Astrocyte (in vitro differentiated cells and primary cell): ENCODE results near the gene KIAA1671. TPM values are rescaled to one million over a fixed set of nuclear protein-coding genes. Genes with fewer than 3 reads are reported as not detected.

ENCODE experiments used
- DNase-seq: peaks from one replicate; pipeline ENCODE4 v3.0.0-alpha.2; 2010; ENCODE audit warnings: low read depth
- FAIRE-seq: peaks from 2 replicates; lab custom pipeline; 2011; peaks lifted over from hg19 to GRCh38; lab: Jason Lieb, UNC
- H2AFZ ChIP-seq: 2 replicates; pipeline ENCODE4 v1.6.0; 2012; ENCODE audit warnings: low read depth, low read length, inconsistent platforms
- H3K27ac ChIP-seq: 2 replicates; pipeline ENCODE4 v1.5.1; 2011; ENCODE audit warnings: low read depth, low read length, inconsistent platforms
- H3K27me3 ChIP-seq: 2 replicates; pipeline ENCODE4 v1.6.0; 2011; ENCODE audit warnings: low read length, inconsistent platforms; ENCODE audit not compliant: insufficient read depth
- H3K36me3 ChIP-seq: 2 replicates; pipeline ENCODE4 v1.5.1; 2011; ENCODE audit warnings: low read length, inconsistent platforms; ENCODE audit not compliant: insufficient read depth
- H3K4me1 ChIP-seq: 2 replicates; pipeline ENCODE4 v1.5.1; 2011; ENCODE audit warnings: low read length, inconsistent platforms; ENCODE audit not compliant: insufficient read depth
- H3K4me2 ChIP-seq: 2 replicates; pipeline ENCODE4 v1.6.0; 2012; ENCODE audit warnings: low read length, inconsistent platforms
- H3K4me3 ChIP-seq: 2 replicates; pipeline ENCODE4 v1.5.1; 2011; ENCODE audit warnings: low read depth, mild to moderate bottlenecking, low read length, inconsistent platforms; ENCODE audit not compliant: insufficient read depth
- H3K79me2 ChIP-seq: 2 replicates; pipeline ENCODE4 v1.6.0; 2012; ENCODE audit warnings: mild to moderate bottlenecking, low read length, inconsistent platforms; ENCODE audit not compliant: insufficient read depth
- H3K9ac ChIP-seq: 2 replicates; pipeline ENCODE4 v1.6.0; 2012; ENCODE audit warnings: mild to moderate bottlenecking, low read length, inconsistent platforms
- H3K9me3 ChIP-seq: 2 replicates; pipeline ENCODE4 v1.5.1; 2012; ENCODE audit warnings: low read depth, mild to moderate bottlenecking, low read length, inconsistent platforms; ENCODE audit not compliant: insufficient read depth
- H4K20me1 ChIP-seq: 2 replicates; pipeline ENCODE4 v1.6.0; 2012; ENCODE audit warnings: low read length, inconsistent platforms; ENCODE audit not compliant: insufficient read depth
- H3K27ac Mint-ChIP-seq: one replicate; pipeline ENCODE4 v1.8.0; 2021; ENCODE audit warnings: mild to moderate bottlenecking, mixed read lengths; ENCODE audit not compliant: unreplicated experiment
- H3K27me3 Mint-ChIP-seq: one replicate; pipeline ENCODE4 v1.8.0; 2021; ENCODE audit warnings: low read depth, mixed read lengths; ENCODE audit not compliant: unreplicated experiment
- H3K36me3 Mint-ChIP-seq: one replicate; pipeline ENCODE4 v1.8.0; 2021; ENCODE audit warnings: low read depth, mixed read lengths; ENCODE audit not compliant: unreplicated experiment
- H3K4me1 Mint-ChIP-seq: one replicate; pipeline ENCODE4 v1.8.0; 2021; ENCODE audit warnings: low read depth, mixed read lengths; ENCODE audit not compliant: unreplicated experiment
- H3K4me3 Mint-ChIP-seq: one replicate; pipeline ENCODE4 v1.8.0; 2021; ENCODE audit warnings: mild to moderate bottlenecking, moderate library complexity, mixed read lengths; ENCODE audit not compliant: unreplicated experiment
- H3K9me3 Mint-ChIP-seq: one replicate; pipeline ENCODE4 v1.8.0; 2021; ENCODE audit warnings: mild to moderate bottlenecking, mixed read lengths; ENCODE audit not compliant: unreplicated experiment
- CTCF ChIP-seq: IDR thresholded peaks from 2 replicates; pipeline ENCODE4 v1.5.1; 2011; ENCODE audit warnings: low read depth, mild to moderate bottlenecking, inconsistent platforms, low read length, moderate library complexity; ENCODE audit not compliant: insufficient read depth
- EZH2 ChIP-seq: IDR thresholded peaks from 2 replicates; pipeline ENCODE4 v1.6.1; 2012; ENCODE audit warnings: mild to moderate bottlenecking, low read length, inconsistent platforms; ENCODE audit not compliant: insufficient read depth
- total RNA-seq: library from RNA; stranded (reverse); gene quantifications from 2 replicates; pipeline ENCODE4 v1.2.1, GENCODE V29; 2021

KIAA1671 gene
- total RNA-seq, 1 donor from 2014 or later: 28.4 TPM

GRCh38 chr22:24976442-24977218 is 24.1 kb downstream of the KIAA1671 start:
- no peak overlapping the region for H3K27ac Mint-ChIP-seq
- Histone ChIP-seq H3K4me2 (peak overlapping the region; percentile 37), H2AFZ (peak overlapping the region; percentile 56), H3K36me3 (no peaks in the 10 kb centered on the region), H3K27me3 (no peaks in the 10 kb centered on the region), H3K9ac (no peak overlapping the region), H3K9me3 (no peaks in the 10 kb centered on the region), H4K20me1 (no peaks in the 10 kb centered on the region), H3K4me1 (peaks cover 9% of the 10 kb centered on the region), H3K27ac (no peak overlapping the region), H3K4me3 (no peak overlapping the region), H3K79me2 (no peaks in the 10 kb centered on the region)
- H3K4me1 Mint-ChIP-seq: peaks cover 6% of the 10 kb centered on the region
- no peaks in the 10 kb centered on the region for H3K9me3 Mint-ChIP-seq
- DNase-seq: no peak
- no peak overlapping the region for H3K4me3 Mint-ChIP-seq
- H3K27me3 Mint-ChIP-seq: peaks cover 2% of the 10 kb centered on the region
- no peak for TF ChIP-seq CTCF
- TF ChIP-seq EZH2: no peak
- no peak for FAIRE-seq
- no peaks in the 10 kb centered on the region for H3K36me3 Mint-ChIP-seq

- no peak overlapping the region for H3K4me3 ChIP-seq
- H3K4me2 ChIP-seq: no peak overlapping the region
- no peaks in the 10 kb centered on the region for H3K9me3 Mint-ChIP-seq
- H3K9me3 ChIP-seq: no peaks in the 10 kb centered on the region
- no peak overlapping the region for H3K4me3 Mint-ChIP-seq
- H3K36me3 ChIP-seq: no peaks in the 10 kb centered on the region
- peaks cover 15% of the 10 kb centered on the region for H3K4me1 ChIP-seq
- no peaks in the 10 kb centered on the region for H3K79me2 ChIP-seq
- H3K4me1 Mint-ChIP-seq: peaks cover 6% of the 10 kb centered on the region
- peak overlapping the region; percentile 47 for H2AFZ ChIP-seq
- H3K27ac ChIP-seq: no peak overlapping the region
- H3K27me3 ChIP-seq: no peaks in the 10 kb centered on the region
- H3K27me3 Mint-ChIP-seq: peaks cover 2% of the 10 kb centered on the region
- H3K27ac Mint-ChIP-seq: no peak overlapping the region
- no peaks in the 10 kb centered on the region for H3K36me3 Mint-ChIP-seq
- H3K9ac ChIP-seq: no peak overlapping the region
- no peak for TF ChIP-seq EZH2
- no peak for TF ChIP-seq CTCF
- DNase-seq (no peak), FAIRE-seq (no peak)
- H4K20me1 ChIP-seq: no peaks in the 10 kb centered on the region
Measured at GRCh38 chr22:24977370-24978221, 25.1 kb downstream of the KIAA1671 start.
